Measurements from ENCODE around the gene FAIM2. TPM values are rescaled to one million over a fixed set of nuclear protein-coding genes. Genes with fewer than 3 reads are reported as not detected.

Gene FAIM2
- total and polyA plus RNA-seq, 2 experiments from 2014 or later, result 5.0 to 14.0 TPM

DNA sequence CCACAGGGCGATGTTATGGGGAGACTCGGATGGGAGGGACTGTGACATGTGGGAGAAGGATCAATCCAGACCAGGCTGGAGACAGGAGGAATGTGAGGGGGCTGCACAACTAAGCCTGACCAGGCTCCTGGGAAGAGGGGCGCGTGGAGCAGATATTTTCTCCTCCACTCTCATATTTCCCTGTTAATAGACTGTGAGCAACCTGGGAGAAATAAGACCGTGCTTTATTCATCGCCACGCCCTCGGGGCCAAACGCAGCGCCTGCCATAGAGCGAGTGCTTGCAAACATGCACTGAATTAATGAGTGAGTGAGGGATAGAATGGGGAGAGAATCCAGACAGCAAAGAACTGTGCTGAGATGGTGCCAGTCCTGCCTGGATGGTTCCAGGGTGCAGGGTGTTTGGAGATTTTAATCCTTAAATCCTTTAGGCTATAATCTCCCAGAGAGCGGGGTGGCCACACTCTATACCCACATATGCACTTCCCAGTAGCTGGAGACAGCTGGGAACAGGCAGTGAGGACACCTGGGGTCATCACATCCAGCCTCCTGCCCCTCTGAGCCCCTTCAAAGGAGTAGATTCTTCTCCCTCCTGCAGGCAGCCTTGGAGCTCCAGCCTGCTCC lies 13.6 kb upstream of the FAIM2 start:
- TF ChIP-seq EZH2phosphoT487 (IDR thresholded peaks at IDR 0.05; ENCODE audit: low read depth, severe bottlenecking, unreplicated experiment) (no peak), EZH2 (IDR thresholded peaks at IDR 0.05; ENCODE audit: borderline replicate concordance) (no peak)
- TF ChIP-seq, protein P1, sequence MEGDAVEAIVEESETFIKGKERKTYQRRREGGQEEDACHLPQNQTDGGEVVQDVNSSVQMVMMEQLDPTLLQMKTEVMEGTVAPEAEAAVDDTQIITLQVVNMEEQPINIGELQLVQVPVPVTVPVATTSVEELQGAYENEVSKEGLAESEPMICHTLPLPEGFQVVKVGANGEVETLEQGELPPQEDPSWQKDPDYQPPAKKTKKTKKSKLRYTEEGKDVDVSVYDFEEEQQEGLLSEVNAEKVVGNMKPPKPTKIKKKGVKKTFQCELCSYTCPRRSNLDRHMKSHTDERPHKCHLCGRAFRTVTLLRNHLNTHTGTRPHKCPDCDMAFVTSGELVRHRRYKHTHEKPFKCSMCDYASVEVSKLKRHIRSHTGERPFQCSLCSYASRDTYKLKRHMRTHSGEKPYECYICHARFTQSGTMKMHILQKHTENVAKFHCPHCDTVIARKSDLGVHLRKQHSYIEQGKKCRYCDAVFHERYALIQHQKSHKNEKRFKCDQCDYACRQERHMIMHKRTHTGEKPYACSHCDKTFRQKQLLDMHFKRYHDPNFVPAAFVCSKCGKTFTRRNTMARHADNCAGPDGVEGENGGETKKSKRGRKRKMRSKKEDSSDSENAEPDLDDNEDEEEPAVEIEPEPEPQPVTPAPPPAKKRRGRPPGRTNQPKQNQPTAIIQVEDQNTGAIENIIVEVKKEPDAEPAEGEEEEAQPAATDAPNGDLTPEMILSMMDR (IDR thresholded peaks at IDR 0.05; ENCODE audit: poor library complexity), result no peak
- H3K36me3 ChIP-seq (replicated peaks; ENCODE audit: insufficient read depth, low read depth), result no peaks in the 10 kb centered on the region
- no peak overlapping the region for H3K27ac ChIP-seq
- no peak overlapping the region for H2AFZ ChIP-seq
- H3K4me3 ChIP-seq, result no peak overlapping the region
- H3K4me1 ChIP-seq (ENCODE audit: insufficient read depth), result peaks cover 4% of the 10 kb centered on the region
- 81% methylated on average over 12 of the region's 12 CpGs for WGBS (ENCODE audit: low lambda C conversion rate, missing lambda C conversion rate)
- H3K9me3 ChIP-seq (ENCODE audit: low read depth), result no peaks in the 10 kb centered on the region
- H3K79me2 ChIP-seq, result no peaks in the 10 kb centered on the region
- H3K27me3 ChIP-seq, result no peaks in the 10 kb centered on the region
- H3K4me2 ChIP-seq, result no peak overlapping the region
- no peaks in the 10 kb centered on the region for H3K9me2 ChIP-seq (replicated peaks; ENCODE audit: insufficient read depth)
- no peak for DNase-seq (ENCODE audit: low spot score)
- no peaks in the 10 kb centered on the region for H4K20me1 ChIP-seq (ENCODE audit: insufficient read depth, poor library complexity, severe bottlenecking)

DNA sequence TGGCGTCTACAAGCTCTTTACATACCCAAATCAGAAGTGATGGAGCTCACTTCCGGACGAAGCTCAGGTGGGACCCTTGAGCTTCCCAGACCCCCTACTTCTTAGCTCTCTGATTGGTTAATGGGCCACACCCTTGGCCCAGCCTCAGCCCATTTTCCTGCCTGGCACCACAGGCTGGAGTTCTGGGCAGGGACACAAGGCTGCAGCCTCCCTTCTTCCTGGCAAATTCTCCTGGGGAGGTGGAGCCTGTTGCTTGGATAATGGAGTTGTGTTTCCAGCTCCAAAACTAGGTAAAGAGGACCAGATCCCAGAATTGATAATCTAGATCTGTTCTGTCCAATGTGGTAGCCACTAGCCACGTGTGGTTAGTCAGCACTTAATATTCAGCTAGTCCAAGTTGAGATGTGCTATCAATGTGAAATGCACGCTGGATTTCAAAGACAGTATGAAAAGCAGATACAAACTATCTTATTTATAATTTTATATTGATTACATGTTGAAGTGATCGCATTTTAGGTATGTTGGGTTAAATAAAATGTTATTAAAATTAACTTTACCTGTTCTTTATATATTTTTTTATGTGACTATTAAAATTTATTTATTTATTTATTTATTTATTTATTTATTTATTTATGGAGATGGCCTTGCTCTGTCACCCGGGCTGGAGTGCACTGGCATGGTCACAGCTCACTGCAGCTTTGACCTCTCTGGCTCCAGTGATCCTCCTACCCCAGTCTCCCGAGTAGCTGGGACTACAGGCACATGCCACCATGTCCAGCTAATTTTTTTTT lies 12.6 kb upstream of the FAIM2 start:
- H3K27ac ChIP-seq, result no peak overlapping the region
- H3K4me2 ChIP-seq, result no peak overlapping the region
- H3K79me2 ChIP-seq, result no peaks in the 10 kb centered on the region
- no peaks in the 10 kb centered on the region for H3K9me3 ChIP-seq (ENCODE audit: low read depth)
- peaks cover 4% of the 10 kb centered on the region for H3K4me1 ChIP-seq (ENCODE audit: insufficient read depth)
- no peak overlapping the region for H2AFZ ChIP-seq
- H3K9me2 ChIP-seq (replicated peaks; ENCODE audit: insufficient read depth), result no peaks in the 10 kb centered on the region
- H3K36me3 ChIP-seq (replicated peaks; ENCODE audit: insufficient read depth, low read depth), result no peaks in the 10 kb centered on the region
- no peaks in the 10 kb centered on the region for H4K20me1 ChIP-seq (ENCODE audit: insufficient read depth, poor library complexity, severe bottlenecking)
- WGBS (ENCODE audit: low lambda C conversion rate, missing lambda C conversion rate), result 86% methylated on average over 8 of the region's 8 CpGs
- H3K27me3 ChIP-seq, result no peaks in the 10 kb centered on the region
- no peak for DNase-seq (ENCODE audit: low spot score)
- TF ChIP-seq, protein P1 (IDR thresholded peaks at IDR 0.05; ENCODE audit: poor library complexity), result no peak
- TF ChIP-seq EZH2phosphoT487 (IDR thresholded peaks at IDR 0.05; ENCODE audit: low read depth, severe bottlenecking, unreplicated experiment), result no peak
- no peak for TF ChIP-seq EZH2 (IDR thresholded peaks at IDR 0.05; ENCODE audit: borderline replicate concordance)
- no peak overlapping the region for H3K4me3 ChIP-seq

GRCh38 chr12:49912345-49913255 lies 8.9 kb upstream of the FAIM2 start:
- Histone ChIP-seq H3K79me2 (no peaks in the 10 kb centered on the region), H3K36me3 (replicated peaks; ENCODE audit: insufficient read depth, low read depth) (no peaks in the 10 kb centered on the region), H2AFZ (no peak overlapping the region), H3K4me1 (ENCODE audit: insufficient read depth) (peaks cover 7% of the 10 kb centered on the region), H3K27me3 (no peaks in the 10 kb centered on the region), H3K27ac (no peak overlapping the region), H3K9me2 (replicated peaks; ENCODE audit: insufficient read depth) (no peaks in the 10 kb centered on the region), H3K9me3 (ENCODE audit: low read depth) (no peaks in the 10 kb centered on the region), H3K4me2 (no peak overlapping the region), H3K4me3 (no peak overlapping the region), H4K20me1 (ENCODE audit: insufficient read depth, poor library complexity, severe bottlenecking) (no peaks in the 10 kb centered on the region)
- no peak for DNase-seq (ENCODE audit: low spot score)
- WGBS (ENCODE audit: low lambda C conversion rate, missing lambda C conversion rate), result 83% methylated on average over 15 of the region's 16 CpGs
- TF ChIP-seq EZH2phosphoT487 (IDR thresholded peaks at IDR 0.05; ENCODE audit: low read depth, severe bottlenecking, unreplicated experiment) (no peak), EZH2 (IDR thresholded peaks at IDR 0.05; ENCODE audit: borderline replicate concordance) (no peak)
- TF ChIP-seq, protein P1 (IDR thresholded peaks at IDR 0.05; ENCODE audit: poor library complexity), result no peak

Data from hepatocyte (in vitro differentiated cells).